KG1 (cell line): ENCODE results near the gene FRMD1.
"Not testable (repeated sequence)": the region's sequence is repeated elsewhere in the genome, so short reads cannot be mapped to it uniquely, and the experiment has no call there.

Source experiments
- DNase-seq: peaks from one replicate; lab custom pipeline; 2025; lab: John Stamatoyannopoulos, UW

FRMD1 gene

GRCh38 chr6:168078175-168078942 is 653 bp downstream of the FRMD1 start:
- no peak for DNase-seq

DNA sequence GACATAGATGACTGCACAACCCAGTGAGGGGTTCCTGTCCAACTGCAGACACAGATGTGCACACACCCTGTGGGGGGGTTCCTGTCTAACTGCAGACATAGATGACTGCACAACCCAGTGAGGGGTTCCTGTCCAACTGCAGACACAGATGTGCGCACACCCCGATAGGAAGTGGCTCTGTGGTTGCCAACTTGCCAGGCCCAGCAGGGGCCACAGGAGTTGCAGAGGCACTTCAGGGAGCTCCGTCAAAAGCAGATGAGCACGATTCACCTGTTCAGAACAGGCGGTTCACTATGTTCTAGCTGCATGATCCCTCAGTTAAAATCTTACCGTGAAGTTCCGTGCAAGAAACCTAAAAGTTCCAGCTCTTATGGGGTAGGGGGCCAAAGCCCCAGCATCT is 1.6 kb downstream of the FRMD1 start:
- not testable (repeated sequence) for DNase-seq

DNA sequence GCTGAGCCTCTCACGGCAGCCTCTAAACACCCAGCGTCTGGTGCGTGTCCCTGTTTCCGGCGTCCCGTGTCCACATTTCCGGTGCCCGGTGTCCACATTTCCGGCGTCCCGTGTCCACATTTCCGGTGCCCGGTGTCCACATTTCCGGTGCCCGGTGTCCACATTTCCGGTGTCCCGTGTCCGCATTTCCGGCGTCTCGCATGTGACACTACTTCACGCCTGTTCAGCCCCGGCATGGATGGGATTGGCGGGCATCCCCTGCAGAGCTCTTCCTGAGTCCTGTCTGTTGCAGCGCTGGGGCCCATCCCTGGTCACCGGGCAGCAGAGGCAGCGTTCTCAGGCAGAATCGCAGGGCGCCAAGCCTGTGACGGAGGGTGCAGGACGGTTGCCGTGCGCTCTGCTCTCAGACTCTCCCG is 3.2 kb downstream of the FRMD1 start:
- no peak for DNase-seq

DNA sequence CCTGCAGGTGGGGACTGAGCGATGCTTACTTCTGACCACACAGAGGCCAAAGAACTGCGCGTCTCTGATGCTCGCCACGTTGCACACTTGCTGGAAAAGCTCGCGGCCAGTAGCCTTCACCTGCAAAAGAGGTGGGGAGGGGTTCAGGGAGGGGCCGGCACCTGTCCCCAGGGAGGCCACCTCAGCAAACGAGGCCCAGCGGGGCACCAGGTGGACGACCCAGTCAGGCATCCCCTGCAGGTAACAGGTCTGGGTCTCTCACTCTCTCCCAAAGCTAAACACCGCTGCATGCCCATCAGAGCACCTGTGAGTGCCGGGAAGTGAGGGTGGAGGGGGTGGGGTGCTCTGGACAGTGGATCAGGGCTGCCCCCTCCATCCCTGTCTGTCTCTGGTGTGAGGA is 3.8 kb downstream of the FRMD1 start:
- DNase-seq, result no peak

- no peak for DNase-seq
Measured at GRCh38 chr6:168073937-168074730, 4.9 kb downstream of the FRMD1 start.

DNA sequence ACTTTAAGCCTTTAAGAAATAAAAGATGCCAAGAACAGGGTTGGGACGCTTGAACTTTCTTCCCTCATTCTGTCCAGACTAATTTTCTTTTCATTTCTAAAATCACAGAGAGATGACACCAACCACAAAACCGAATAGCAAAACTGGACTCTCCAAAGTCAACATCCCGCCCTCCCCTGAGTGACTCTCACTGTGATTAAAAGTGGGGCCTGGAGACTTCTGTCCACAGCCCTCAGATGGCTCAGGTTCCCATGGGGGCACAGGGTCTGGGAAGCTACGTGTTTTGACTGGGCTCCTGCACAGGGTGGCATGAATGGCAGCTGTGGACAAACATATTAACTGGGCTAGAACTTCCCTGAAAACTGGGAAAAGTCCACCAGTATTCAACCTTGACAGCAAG is 6.3 kb downstream of the FRMD1 start:
- no peak for DNase-seq

DNA sequence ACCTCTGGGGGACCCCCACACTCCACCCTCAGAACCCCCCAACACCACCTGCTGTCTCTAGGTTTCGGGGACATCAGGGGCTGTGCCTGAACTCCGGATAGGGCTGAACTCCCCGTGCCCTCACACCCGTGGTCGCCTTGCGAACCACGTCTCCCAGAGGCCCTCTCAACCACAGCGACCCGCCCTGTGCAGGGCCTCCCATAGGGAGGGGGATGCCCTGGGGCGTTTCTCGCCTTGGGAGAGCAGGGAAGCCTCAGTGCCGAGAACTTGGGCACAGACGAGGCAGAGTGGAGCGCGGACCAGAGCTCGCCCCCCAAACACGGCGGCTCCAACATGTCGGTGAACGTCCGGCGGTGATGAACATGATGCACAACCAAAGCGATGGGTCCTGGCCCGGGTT is 6.8 kb downstream of the FRMD1 start:
- no peak for DNase-seq

DNA sequence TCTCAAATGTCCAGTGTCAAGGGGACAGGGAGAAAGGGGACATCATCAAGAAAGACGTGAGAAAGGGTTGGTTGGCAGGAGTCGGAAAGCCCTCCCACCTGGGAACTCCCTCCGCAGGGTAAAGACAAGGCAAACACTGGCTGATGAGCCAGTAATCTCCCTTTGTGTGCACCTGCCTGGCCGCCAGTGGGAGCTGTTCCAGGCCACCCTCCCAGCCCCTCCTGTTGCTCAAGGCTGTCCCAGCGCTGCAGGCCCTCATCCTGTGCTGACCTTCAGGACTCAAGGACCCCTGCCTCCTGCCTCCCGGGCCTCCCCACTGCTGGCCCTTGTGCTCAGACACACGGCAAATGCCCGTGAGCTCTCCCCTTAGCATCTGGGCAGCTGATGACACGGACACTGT is 7.4 kb downstream of the FRMD1 start:
- DNase-seq, result no peak

DNA sequence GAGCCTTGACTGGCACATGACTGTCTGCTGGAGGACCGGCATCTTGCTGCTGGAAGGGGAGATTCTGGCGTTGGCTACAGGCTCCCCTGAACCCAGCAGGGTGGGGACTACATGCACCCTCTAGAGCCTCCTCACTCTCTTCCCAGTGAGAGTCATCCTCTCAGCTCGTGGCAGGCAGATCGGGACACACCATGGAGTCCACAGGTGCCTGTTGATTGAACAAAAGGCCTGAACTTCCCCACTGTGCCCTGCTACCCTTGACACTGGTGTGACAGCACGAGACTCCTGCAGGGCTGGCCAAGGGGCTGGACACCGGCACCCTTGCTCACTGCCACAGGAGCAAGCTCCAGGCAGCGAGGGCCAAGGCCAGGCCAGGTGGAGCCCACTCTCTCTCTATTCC is 8.2 kb downstream of the FRMD1 start:
- DNase-seq, result no peak

GRCh38 chr6:168067081-168067759 is 11.8 kb downstream of the FRMD1 start:
- no peak for DNase-seq

GRCh38 chr6:168064226-168064807 is 14.7 kb downstream of the FRMD1 start:
- no peak for DNase-seq

GRCh38 chr6:168063431-168063830 is 15.6 kb downstream of the FRMD1 start:
- no peak for DNase-seq

GRCh38 chr6:168062346-168063289 is 16.4 kb downstream of the FRMD1 start:
- DNase-seq, result no peak

- DNase-seq, result no peak
Measured at GRCh38 chr6:168061269-168062210, 17.5 kb downstream of the FRMD1 start.

GRCh38 chr6:168060521-168060931 is 18.5 kb downstream of the FRMD1 start:
- no peak for DNase-seq

DNA sequence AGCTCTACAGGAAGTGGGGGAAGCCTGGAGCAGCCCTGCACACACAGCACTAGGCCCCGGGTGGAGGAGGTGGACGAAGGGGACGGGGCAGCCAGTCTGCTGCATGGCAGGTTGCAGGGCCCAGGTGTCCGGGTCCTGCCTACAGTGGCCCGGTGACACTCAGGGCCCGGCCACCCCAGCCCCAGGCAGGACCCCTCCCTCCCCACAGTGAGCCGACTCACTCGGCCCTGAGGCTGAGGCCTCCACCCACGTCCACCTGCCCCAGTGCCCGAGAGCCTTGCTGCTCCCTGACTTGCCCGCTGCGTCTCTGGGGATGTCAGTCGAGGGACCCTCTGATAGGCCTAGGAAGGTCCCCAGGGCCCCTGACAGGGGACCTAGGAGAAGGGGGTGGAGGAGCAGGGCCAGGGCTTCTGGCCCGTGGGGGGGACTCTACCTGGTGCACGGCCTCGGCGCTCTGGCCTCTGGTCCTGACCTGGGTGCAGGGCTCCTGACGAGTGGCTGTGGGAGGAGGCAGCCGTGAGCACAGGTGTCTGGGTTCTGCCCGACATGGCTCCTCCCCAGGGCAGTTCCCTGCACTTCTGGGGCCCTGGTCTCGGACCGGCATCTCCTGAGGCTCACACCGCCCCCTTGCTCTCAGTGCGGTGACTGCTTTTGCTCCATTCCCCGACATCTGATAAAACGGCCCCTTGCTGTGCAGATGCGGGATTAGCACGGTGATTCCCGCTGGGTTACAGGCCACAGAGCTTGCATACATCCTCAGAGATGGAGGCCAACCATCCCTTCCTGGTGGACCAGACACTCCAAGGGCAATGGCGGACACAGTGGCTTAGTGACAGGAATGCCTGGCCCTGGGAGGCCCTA is 20.1 kb downstream of the FRMD1 start:
- no peak for DNase-seq

- no peak for DNase-seq
Measured at GRCh38 chr6:168057836-168058235, 21.2 kb downstream of the FRMD1 start.

- DNase-seq, result no peak
Measured at GRCh38 chr6:168056892-168057527, 22.0 kb downstream of the FRMD1 start.
